MCF 10A (cell line): ENCODE results near the gene USH2A. TPM values are rescaled to one million over a fixed set of nuclear protein-coding genes. Genes with fewer than 3 reads are reported as not detected.
A peak's percentile ranks its signal among the peaks of the same experiment; 100 is the strongest.

ENCODE experiments used
- BruUV-seq: library from RNA; stranded (reverse); fragments of 400-500 nt; replicated peaks from 2 replicates; lab custom pipeline; 2021; lab: Mats Ljungman, UMichigan
- CTCF ChIA-PET: fragments of 300-600 bp; sonication (Branson Sonifier 250); formaldehyde crosslinking; extraction: SDS; loops from one replicate; lab custom pipeline; 2021; ENCODE audit warnings: antibody characterized with exemption, inconsistent platforms; lab: Yijun Ruan, JAX
- POLR2A ChIA-PET: fragments of 300-600, 350-650 bp; sonication (Branson Sonifier 250); formaldehyde crosslinking; extraction: SDS; loops from one replicate; lab custom pipeline; 2020; ENCODE audit warnings: antibody characterized with exemption, inconsistent platforms; lab: Yijun Ruan, JAX
- DNase-seq: peaks from one replicate; pipeline ENCODE4 v3.0.0-alpha.2; 2018; ENCODE audit not compliant: unreplicated experiment
- H3K27ac Mint-ChIP-seq: one replicate; pipeline ENCODE4 v1.8.0; 2022; ENCODE audit warnings: mild to moderate bottlenecking, low read depth, mixed read lengths; ENCODE audit not compliant: unreplicated experiment
- H3K27me3 Mint-ChIP-seq: one replicate; pipeline ENCODE4 v1.8.0; 2022; ENCODE audit warnings: mixed read lengths; ENCODE audit not compliant: insufficient read depth, unreplicated experiment
- H3K36me3 Mint-ChIP-seq: one replicate; pipeline ENCODE4 v1.8.0; 2022; ENCODE audit warnings: mild to moderate bottlenecking, moderate library complexity, mixed read lengths; ENCODE audit not compliant: insufficient read depth, unreplicated experiment
- H3K4me1 Mint-ChIP-seq: one replicate; pipeline ENCODE4 v1.8.0; 2022; ENCODE audit warnings: mixed read lengths; ENCODE audit not compliant: insufficient read depth, unreplicated experiment
- H3K4me3 Mint-ChIP-seq: one replicate; pipeline ENCODE4 v1.8.0; 2022; ENCODE audit warnings: mild to moderate bottlenecking, moderate library complexity, mixed read lengths; ENCODE audit not compliant: unreplicated experiment
- H3K9me3 Mint-ChIP-seq: one replicate; pipeline ENCODE4 v1.8.0; 2022; ENCODE audit warnings: mixed read lengths; ENCODE audit not compliant: unreplicated experiment
- CTCF ChIP-seq: fragments of 200-600 bp; IDR thresholded peaks from one replicate; pipeline ENCODE4 v1.8.0; 2022; ENCODE audit warnings: antibody characterized with exemption, mild to moderate bottlenecking; ENCODE audit not compliant: unreplicated experiment
- intact Hi-C: fragments of 100-400 bp; cut with micrococcal nuclease; formaldehyde crosslinking; loops from 2 replicates; pipeline ENCODE4 v1.14.1; 2022
- total RNA-seq: library from RNA; stranded (reverse); gene quantifications from 2 replicates; pipeline ENCODE4 v1.2.3, GENCODE V29; 2022

Gene USH2A
- total RNA-seq, 1 experiment from 2014 or later = not detected

GRCh38 chr1:215890438-215890837 is 532.8 kb downstream of the USH2A start:
- ChIA-PET POLR2A (no interaction called here), CTCF (interaction anchor here (0.7 kb wide), 1 partner anchor 95 kb away, joined by 3 read pairs; no protein-coding TSS in a partner anchor)
- Mint-ChIP-seq H3K4me3 (no peak overlapping the region), H3K27ac (no peak overlapping the region), H3K36me3 (no peaks in the 10 kb centered on the region), H3K9me3 (no peaks in the 10 kb centered on the region), H3K4me1 (no peaks in the 10 kb centered on the region), H3K27me3 (peaks cover 93% of the 10 kb centered on the region)
- intact Hi-C loops = no loop called here
- no TSS peak for BruUV-seq
- no peak for TF ChIP-seq CTCF
- DNase-seq = no peak

GRCh38 chr1:215889871-215890270 is 533.4 kb downstream of the USH2A start:
- Mint-ChIP-seq H3K4me3 (no peak overlapping the region), H3K27me3 (peaks cover 93% of the 10 kb centered on the region), H3K27ac (no peak overlapping the region), H3K4me1 (no peaks in the 10 kb centered on the region), H3K9me3 (no peaks in the 10 kb centered on the region), H3K36me3 (no peaks in the 10 kb centered on the region)
- no peak for DNase-seq
- intact Hi-C loops = loop anchor here (2.0 to 5.0 kb wide), 2 partner anchors 227 to 331 kb away; no protein-coding TSS in a partner anchor
- BruUV-seq = no TSS peak
- CTCF ChIA-PET = interaction anchor here (0.7 to 1.3 kb wide), 5 partner anchors 95 to 1771 kb away, joined by 3 to 4 read pairs (median 3); no protein-coding TSS in a partner anchor
- POLR2A ChIA-PET = no interaction called here
- TF ChIP-seq CTCF = no peak

- BruUV-seq = no TSS peak
- Mint-ChIP-seq H3K4me1 (no peaks in the 10 kb centered on the region), H3K36me3 (no peaks in the 10 kb centered on the region), H3K27ac (no peak overlapping the region), H3K27me3 (peaks cover 93% of the 10 kb centered on the region), H3K9me3 (no peaks in the 10 kb centered on the region), H3K4me3 (no peak overlapping the region)
- ChIA-PET CTCF (interaction anchor here (0.7 kb wide), 1 partner anchor 255 kb away, joined by 3 read pairs; no protein-coding TSS in a partner anchor), POLR2A (no interaction called here)
- intact Hi-C loops = loop anchor here (2.0 to 5.0 kb wide), 2 partner anchors 229 to 333 kb away; no protein-coding TSS in a partner anchor
- peak; percentile 43 for DNase-seq
- TF ChIP-seq CTCF = peak; percentile 26
Observed at GRCh38 chr1:215888159-215888558, 535.1 kb downstream of the USH2A start.

GRCh38 chr1:215887627-215888026 is 535.6 kb downstream of the USH2A start:
- BruUV-seq = no TSS peak
- Mint-ChIP-seq H3K9me3 (no peaks in the 10 kb centered on the region), H3K36me3 (no peaks in the 10 kb centered on the region), H3K27me3 (peaks cover 88% of the 10 kb centered on the region), H3K27ac (no peak overlapping the region), H3K4me3 (no peak overlapping the region), H3K4me1 (no peaks in the 10 kb centered on the region)
- intact Hi-C loops = loop anchor here (2.0 to 5.0 kb wide), 2 partner anchors 230 to 333 kb away; no protein-coding TSS in a partner anchor
- ChIA-PET POLR2A (no interaction called here), CTCF (interaction anchor here (0.6 to 0.7 kb wide), 4 partner anchors 246 to 853 kb away, joined by 3 to 4 read pairs (median 3); no protein-coding TSS in a partner anchor)
- no peak for DNase-seq
- TF ChIP-seq CTCF = no peak
